ENCODE results near the gene PVRIG. TPM values are rescaled to one million over a fixed set of nuclear protein-coding genes. Genes with fewer than 3 reads are reported as not detected.
"Not testable (repeated sequence)": the region's sequence is repeated elsewhere in the genome, so short reads cannot be mapped to it uniquely, and the experiment has no call there.

The PVRIG gene
- total and polyA plus RNA-seq, 9 donors = 0.12 to 1.7 (median 0.28) TPM; not detected in 2

- no peak for DNase-seq
- Histone ChIP-seq H3K4me3 (no peak overlapping the region), H3K27me3 (no peaks in the 10 kb centered on the region), H3K27ac (no peak overlapping the region), H3K9me3 (no peaks in the 10 kb centered on the region), H3K4me1 (ENCODE audit: insufficient read depth) (peaks cover 2% of the 10 kb centered on the region), H3K36me3 (no peaks in the 10 kb centered on the region)
- 79 to 85% (median 82%) methylated on average over 5 of the region's 5 CpGs for WGBS, 3 donors
- intact Hi-C loops (cut with DNase I) = loop anchor here in 3 of 4 donors (5.0 to 10.0 kb wide), 2 partner anchors 75 to 78 kb away; no protein-coding TSS in a partner anchor
- TF ChIP-seq POLR2A (IDR thresholded peaks at IDR 0.05) (no peak), CTCF (IDR thresholded peaks at IDR 0.05) (no peak), EP300 (IDR thresholded peaks at IDR 0.05) (no peak)
Observed at GRCh38 chr7:100212631-100213286, 7.0 kb upstream of the PVRIG start.

GRCh38 chr7:100213672-100214071 lies 6.1 kb upstream of the PVRIG start:
- 51 to 60% (median 53%) methylated on average over 6 of the region's 6 CpGs for WGBS, 3 donors
- Histone ChIP-seq H3K36me3 (no peaks in the 10 kb centered on the region), H3K4me1 (ENCODE audit: insufficient read depth) (peaks cover 2% of the 10 kb centered on the region), H3K4me3 (no peak overlapping the region), H3K27ac (no peak overlapping the region), H3K9me3 (no peaks in the 10 kb centered on the region), H3K27me3 (no peaks in the 10 kb centered on the region)
- DNase-seq = peak in 1 of 5 donors; percentile 9
- TF ChIP-seq POLR2A (IDR thresholded peaks at IDR 0.05) (no peak), EP300 (IDR thresholded peaks at IDR 0.05) (no peak), CTCF (IDR thresholded peaks at IDR 0.05) (no peak)
- intact Hi-C loops (cut with DNase I) = loop anchor here in 3 of 4 donors (5.0 to 10.0 kb wide), 2 partner anchors 76 to 79 kb away; no protein-coding TSS in a partner anchor

- H3K4me1 ChIP-seq (ENCODE audit: insufficient read depth); H3K9me3 ChIP-seq; H3K27ac ChIP-seq; H3K36me3 ChIP-seq; H3K27me3 ChIP-seq; H3K4me3 ChIP-seq: not testable (repeated sequence)
- peak in 1 of 5 donors; percentile 6 for DNase-seq
- intact Hi-C loops (cut with DNase I) = loop anchor here in 3 of 4 donors (5.0 to 10.0 kb wide), 2 partner anchors 77 to 80 kb away; no protein-coding TSS in a partner anchor
- WGBS, 3 donors = 79 to 83% (median 82%) methylated on average over 5 of the region's 5 CpGs
Observed at GRCh38 chr7:100214356-100214755, 5.4 kb upstream of the PVRIG start.

GRCh38 chr7:100215895-100216294 lies 3.9 kb upstream of the PVRIG start:
- intact Hi-C loops (cut with DNase I) = loop anchor here in 2 of 4 donors (10.0 kb wide), 1 partner anchor 81 kb away; no protein-coding TSS in a partner anchor
- peak; percentile 43 to 60 (median 49) for DNase-seq
- WGBS, 3 donors = 18 to 21% (median 19%) methylated on average over 6 of the region's 6 CpGs
- no peak for TF ChIP-seq POLR2A (IDR thresholded peaks at IDR 0.05)
- TF ChIP-seq CTCF (IDR thresholded peaks at IDR 0.05) = no peak
- no peak for TF ChIP-seq EP300 (IDR thresholded peaks at IDR 0.05)
- peaks cover 2% of the 10 kb centered on the region for H3K4me1 ChIP-seq (ENCODE audit: insufficient read depth)
- H3K9me3 ChIP-seq = no peaks in the 10 kb centered on the region
- no peaks in the 10 kb centered on the region for H3K36me3 ChIP-seq
- no peak overlapping the region for H3K4me3 ChIP-seq
- no peaks in the 10 kb centered on the region for H3K27me3 ChIP-seq
- peak overlapping the region in 1 of 2 donors; percentile 21 for H3K27ac ChIP-seq

GRCh38 chr7:100217934-100218333 lies 1.8 kb upstream of the PVRIG start:
- not testable (repeated sequence) for H3K9me3 ChIP-seq; H3K4me1 ChIP-seq (ENCODE audit: insufficient read depth); H3K27me3 ChIP-seq; H3K36me3 ChIP-seq; H3K27ac ChIP-seq; H3K4me3 ChIP-seq
- peak in 1 of 3 donors; percentile 38 for TF ChIP-seq CTCF (IDR thresholded peaks at IDR 0.05)
- intact Hi-C loops (cut with DNase I) = loop anchor here in 2 of 4 donors (10.0 kb wide), 1 partner anchor 83 kb away; no protein-coding TSS in a partner anchor
- peak; percentile 79 to 91 (median 89) for DNase-seq
- 0% methylated on average over 1 to 2 of the region's 5 CpGs for WGBS, 3 donors
